HG03469 (cell line): ENCODE data around the gene OR8J3.
"Not testable (repeated sequence)": the region's sequence is repeated elsewhere in the genome, so short reads cannot be mapped to it uniquely, and the experiment has no call there.

ENCODE experiments used
- ATAC-seq: cut with Tn5 transposase; IDR thresholded peaks from one replicate; pipeline ENCODE4 v1.9.1; 2021; ENCODE audit warnings: mild to moderate bottlenecking, moderate library complexity, moderate number of reproducible peaks; ENCODE audit not compliant: unreplicated experiment

Gene OR8J3, protein sequence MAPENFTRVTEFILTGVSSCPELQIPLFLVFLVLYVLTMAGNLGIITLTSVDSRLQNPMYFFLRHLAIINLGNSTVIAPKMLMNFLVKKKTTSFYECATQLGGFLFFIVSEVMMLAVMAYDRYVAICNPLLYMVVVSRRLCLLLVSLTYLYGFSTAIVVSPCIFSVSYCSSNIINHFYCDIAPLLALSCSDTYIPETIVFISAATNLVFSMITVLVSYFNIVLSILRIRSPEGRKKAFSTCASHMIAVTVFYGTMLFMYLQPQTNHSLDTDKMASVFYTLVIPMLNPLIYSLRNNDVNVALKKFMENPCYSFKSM

DNA sequence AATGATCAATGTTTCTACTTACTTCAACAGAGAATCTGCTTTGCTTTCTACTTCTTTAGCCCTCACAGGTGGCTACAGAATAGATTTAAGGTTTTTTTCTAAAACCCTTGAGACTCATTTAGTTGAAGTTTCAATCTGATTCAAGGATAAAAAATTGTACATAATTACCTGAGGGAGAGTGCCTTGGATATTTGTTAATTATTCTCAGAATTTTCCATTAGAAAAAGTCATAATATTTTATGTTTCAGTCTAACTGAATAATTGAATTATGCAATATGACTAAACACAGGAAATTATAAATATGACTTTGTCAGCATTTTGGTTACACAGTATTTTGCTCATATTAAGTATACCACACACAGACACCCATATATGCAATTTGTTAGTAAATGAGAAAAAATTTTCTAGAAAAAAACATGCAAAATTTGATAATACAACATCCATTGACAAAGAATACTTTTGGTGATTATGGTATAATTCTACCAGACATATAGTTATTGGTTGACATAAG is at the start of gene OR8J3:
Gene OR8J3, minus strand, starts transcription at position 51 of the 511 bp plus-strand sequence. CDS start 2,483 bp downstream, outside the sequence.
- no peak for ATAC-seq

DNA sequence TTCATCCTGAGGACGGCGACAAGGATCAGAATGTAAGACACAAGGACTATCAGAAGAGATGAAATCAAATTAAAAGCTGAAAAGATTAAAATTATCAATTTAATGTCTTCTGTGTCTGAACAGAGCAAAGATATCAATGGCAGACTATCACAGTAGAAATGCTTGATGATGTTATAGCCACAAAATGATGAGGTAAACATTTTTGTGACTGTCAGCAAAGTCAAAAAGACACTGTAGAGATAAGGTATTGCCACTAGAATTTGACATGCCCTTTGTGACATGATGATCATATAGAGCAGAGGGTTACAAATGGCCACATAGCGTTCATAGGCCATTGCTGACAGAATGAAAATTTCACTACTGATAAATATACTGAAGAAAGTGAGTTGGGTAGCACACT is 48.6 kb upstream of the OR8J3 start:
- no peak for ATAC-seq

DNA sequence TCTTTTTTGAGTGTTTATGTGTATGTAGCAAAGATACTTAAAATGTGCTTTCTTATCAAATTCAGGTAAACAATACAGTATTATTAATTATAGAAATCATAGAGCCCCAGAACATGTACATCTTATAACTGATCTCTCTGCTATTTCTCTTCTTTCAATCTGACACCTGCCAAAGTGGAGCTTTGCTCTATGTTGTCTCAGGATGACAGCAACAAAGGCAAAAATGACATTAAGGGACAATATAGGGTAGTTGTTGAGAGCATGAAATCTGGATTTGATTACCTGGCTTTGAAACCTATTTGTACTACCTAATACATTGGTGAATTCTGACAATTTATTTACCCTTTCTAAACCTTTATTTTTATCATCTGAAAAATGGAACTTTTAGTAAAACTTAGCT is 43.5 kb upstream of the OR8J3 start:
- no peak for ATAC-seq

DNA sequence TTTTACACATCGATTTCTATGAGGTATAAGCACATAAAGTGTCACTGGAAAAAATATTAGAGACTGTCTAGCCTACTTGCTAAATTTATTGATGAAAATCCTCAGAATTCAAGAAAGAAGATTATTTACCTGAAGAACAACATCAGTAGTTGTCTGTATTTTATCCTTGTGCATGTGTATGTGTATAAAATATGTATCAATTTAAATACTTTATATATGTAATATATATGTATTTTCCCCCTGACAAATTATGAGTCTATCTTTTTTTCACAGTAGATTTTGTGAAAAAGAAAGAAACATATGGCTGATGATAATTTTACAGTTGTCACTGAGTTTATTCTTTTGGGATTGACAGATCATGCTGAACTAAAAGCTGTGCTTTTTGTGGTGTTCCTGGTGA is 36.3 kb upstream of the OR8J3 start, which contains the start of gene OR5J2:
Gene OR5J2, plus strand, starts transcription at position 301 of the 400 bp plus-strand sequence. Its CDS starts 0 bp downstream, at position 301.
- ATAC-seq = no peak

DNA sequence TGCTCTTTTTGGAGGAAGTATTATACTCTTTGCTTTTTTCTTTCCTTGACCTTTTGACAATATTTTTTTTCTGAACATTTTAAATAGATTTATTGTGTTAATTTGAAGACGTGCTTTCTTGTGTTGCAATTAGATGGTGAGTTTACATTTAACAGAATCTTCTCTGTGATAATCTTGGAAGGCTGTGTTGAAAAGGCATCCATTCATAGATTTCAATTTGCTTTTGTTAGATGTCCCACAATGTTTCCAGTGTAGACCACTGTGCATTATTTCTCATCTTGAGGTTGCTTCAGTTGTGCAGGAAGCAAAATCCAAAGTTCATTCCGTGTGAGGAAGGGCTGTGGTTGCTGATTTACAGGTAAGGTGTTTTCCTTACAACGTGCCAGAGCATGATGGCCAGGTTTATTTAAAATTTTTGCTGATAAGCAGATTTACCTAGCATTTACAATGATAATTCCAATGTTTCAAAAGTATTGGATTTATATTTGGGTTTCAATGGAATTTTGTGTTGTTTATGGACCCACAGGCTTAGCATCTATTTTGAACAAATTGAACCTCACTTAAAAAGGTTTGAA is 32.3 kb upstream of the OR8J3 start:
- no peak for ATAC-seq

DNA sequence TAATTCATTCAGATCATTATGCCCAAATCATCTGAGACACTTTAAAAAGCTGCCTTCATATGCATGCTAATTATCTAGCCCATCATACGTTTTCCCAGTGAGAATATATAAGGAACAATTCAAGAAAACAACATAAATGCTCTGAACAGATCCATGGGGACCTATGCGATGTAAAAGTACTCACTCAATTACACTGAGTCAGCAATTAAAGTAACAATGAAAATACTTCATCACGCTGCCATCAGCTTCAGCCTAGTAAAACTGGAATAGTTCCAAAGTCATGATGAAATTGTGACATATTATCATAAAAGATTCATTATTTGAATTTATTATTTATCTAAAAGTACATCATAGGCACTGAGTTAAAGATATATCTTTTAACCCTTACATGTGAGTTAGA is 23.8 kb upstream of the OR8J3 start:
- ATAC-seq = no peak

DNA sequence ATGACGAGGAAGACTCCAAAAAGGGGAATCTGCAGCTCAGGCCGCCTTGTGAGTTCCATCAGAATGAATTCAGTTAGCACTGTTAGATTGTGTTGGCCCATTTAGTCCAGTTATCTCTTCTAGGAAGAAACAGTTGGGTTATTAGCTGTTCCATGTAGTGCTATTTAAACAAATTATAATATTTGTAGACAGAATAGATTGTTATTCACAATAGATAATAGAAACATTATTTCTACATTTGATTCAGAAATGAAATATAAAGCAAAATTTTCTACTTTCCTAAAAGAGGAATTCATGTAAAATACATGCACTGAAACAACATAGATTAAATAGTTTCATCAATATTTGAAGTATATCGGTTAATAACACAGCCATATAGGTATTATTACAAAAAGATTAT is 20.2 kb upstream of the OR8J3 start, which contains the start of gene OR8K5:
Gene OR8K5, minus strand, starts transcription at position 101 of the 400 bp plus-strand sequence. Its CDS starts 0 bp downstream, at position 101.
- ATAC-seq = no peak

DNA sequence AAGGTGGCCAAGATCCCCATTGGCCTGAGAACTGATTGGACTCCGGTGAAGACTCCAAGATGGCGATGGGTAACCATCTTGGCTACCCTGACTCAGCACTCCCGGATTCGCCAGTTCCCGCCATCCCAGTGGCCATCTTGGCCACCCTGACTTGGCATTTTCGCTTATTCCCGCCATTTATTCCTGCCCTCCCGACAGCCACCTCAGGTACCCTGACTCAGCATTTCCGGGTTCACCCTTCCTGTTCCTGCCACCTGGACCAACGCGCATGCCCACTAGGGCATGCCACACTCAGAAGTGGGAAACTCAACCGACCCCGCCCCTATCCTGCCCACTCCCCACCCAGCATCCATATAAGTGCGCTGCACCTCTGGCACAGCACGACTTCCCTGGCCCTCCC is 12.3 kb upstream of the OR8J3 start:
- ATAC-seq = no peak

DNA sequence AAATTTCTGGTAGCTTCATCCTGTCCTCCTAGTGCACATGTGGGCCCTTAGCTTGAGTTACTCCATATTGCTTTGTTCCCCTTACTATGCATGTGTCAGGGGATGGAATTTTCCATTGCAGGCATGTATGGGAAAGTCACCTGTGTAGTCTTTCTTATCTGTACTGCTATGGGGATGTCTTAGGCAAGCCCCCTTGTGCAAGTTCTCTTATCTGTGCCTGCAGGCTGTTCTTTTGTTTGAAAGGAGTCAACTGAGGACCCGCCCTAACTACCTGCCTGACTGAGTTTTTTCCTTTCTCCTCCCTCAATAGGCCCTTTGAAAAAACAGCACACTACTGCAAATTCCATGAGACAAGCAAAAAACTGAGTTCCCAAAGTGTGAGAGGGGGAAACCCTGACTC is 11.4 kb upstream of the OR8J3 start:
- ATAC-seq = no peak

DNA sequence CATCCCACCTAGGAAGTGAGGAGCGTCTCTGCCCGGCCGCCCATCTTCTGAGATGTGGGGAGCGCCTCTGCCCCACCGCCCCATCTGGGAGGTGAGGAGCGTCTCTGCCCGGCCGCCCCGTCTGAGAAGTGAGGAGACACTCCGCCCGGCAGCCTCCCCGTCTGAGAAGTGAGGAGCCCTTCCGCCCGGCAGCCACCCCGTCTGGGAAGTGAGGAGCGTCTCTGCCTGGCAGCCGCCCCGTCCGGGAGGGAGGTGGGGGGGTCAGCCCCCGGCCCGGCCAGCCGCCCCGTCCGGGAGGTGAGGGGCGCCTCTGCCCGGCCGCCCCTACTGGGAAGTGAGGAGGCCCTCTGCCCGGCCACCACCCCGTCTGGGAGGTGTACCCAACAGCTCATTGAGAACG is 3.7 kb upstream of the OR8J3 start:
- not testable (repeated sequence) for ATAC-seq

DNA sequence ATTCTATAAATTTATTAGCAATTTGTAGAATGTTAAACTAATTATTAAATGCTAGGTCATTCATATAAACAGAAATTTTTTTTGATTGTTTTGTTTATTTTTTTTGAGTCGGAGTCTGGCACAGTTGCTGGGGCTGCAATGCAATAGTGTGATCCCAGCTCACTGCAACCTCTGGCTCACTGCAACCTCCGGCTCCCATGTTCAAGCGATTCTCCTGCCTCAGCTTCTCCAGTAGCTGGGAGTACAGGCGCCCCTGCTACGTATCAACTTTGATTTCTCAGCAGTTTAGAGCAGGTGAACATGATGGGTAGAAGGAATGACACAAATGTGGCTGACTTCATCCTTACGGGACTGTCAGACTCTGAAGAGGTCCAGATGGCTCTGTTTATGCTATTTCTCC is 17.9 kb downstream of the OR8J3 start, which contains the start of gene OR8H3:
Gene OR8H3, plus strand, starts transcription at position 301 of the 400 bp plus-strand sequence. Its CDS starts 0 bp downstream, at position 301.
- ATAC-seq = no peak

DNA sequence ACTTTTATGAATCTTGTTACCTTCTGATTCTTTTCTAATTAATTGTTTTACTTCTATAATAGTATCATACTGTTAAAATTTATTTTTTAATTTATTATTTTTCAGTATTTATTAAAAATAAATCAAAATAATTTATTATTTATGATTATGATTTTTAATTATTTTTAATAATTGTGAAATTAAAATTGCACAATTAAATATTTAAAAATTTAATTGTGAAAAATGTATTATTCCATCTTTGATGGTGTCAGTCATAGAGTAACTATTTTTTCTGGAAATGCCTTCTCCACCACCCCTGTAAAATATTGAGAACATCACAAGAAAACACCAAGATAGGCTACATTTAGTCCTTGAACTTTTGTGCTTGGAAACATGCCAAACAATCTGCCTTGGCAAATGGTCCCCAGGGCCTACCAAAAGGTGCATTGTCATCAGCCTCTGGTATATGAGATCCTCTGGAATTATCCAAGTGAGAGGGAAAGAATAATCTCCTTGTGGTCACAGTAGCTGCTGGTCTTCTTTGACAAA is 36.7 kb downstream of the OR8J3 start, which contains the start of gene OR8H2:
Gene OR8H2, plus strand, starts transcription at position 478 of the 528 bp plus-strand sequence. CDS start 1,356 bp downstream, outside the sequence.
- ATAC-seq = no peak

DNA sequence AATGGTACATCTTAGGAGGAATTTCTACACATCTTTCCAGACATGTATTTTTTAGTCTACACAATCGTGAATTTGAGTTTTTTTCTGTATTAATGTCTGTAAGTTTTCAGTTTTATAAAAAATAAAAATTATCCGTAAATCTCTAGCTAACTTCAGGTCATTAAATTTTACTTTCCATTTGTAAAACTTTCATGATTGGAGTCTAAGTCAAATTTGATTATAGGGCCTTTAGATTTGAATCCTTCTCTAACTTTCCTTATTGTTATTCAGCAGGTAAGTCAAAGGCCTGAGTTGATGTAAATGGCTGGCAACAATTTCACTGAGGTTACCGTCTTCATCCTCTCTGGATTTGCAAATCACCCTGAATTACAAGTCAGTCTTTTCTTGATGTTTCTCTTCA is 47.0 kb downstream of the OR8J3 start, which contains the start of gene OR8I2:
Gene OR8I2, plus strand, starts transcription at position 301 of the 400 bp plus-strand sequence. Its CDS starts 0 bp downstream, at position 301.
- no peak for ATAC-seq

DNA sequence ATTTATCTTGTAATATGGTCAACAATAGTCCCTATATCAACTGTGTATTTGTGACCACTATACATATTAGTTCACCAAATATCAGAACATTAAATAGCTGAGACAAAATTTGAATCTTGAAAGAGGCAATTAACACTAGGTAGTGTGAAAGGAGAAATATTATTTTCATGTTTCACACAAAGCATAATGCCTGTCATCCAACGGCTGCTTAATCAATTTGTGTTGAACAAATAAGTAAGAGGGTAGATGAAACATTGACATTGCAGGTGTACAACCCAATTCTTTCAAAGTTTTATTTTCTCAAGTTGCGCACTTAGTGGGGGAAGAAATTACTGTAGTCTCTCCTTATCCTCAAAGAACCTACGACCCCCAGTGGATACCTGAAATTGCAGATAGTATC is 50.3 kb downstream of the OR8J3 start:
- no peak for ATAC-seq
